Measurements from ENCODE around the gene KDM8.

- TF ChIP-seq CTCF (IDR thresholded peaks at IDR 0.05; ENCODE audit: extremely low read depth in 1 of 2, insufficient read depth in 1 of 2, low read depth in 1 of 2, low read length in 2 of 2) (no peak), POLR2AphosphoS5 (IDR thresholded peaks at IDR 0.05; ENCODE audit: insufficient read depth, low read depth, low read length) (no peak), GATA2 (IDR thresholded peaks at IDR 0.05; ENCODE audit: insufficient read depth, insufficient read length, low read depth, low read length) (no peak), EZH2 (IDR thresholded peaks at IDR 0.05; ENCODE audit: borderline replicate concordance, low read depth, low read length, severe bottlenecking) (no peak), POLR2A (IDR thresholded peaks at IDR 0.05; ENCODE audit: low read depth, low read length) (no peak), FOS (IDR thresholded peaks at IDR 0.05; ENCODE audit: borderline replicate concordance, insufficient read depth, low read length) (no peak), JUN (IDR thresholded peaks at IDR 0.05; ENCODE audit: borderline replicate concordance, insufficient read depth, insufficient read length, low read depth) (no peak)
These were observed 6.8 kb downstream of the KDM8 start for GRCh38 chr16:27210174-27210573.
